HG02938 (cell line): ENCODE data around the gene ADAMTS19.

ENCODE experiments used
- ATAC-seq: cut with Tn5 transposase; IDR thresholded peaks from one replicate; pipeline ENCODE4 v1.9.1; 2021; ENCODE audit warnings: mild to moderate bottlenecking, moderate library complexity; ENCODE audit not compliant: unreplicated experiment

ADAMTS19 gene

GRCh38 chr5:129747572-129748407 lies 287.7 kb downstream of the ADAMTS19 start, which contains the start of gene MINAR2:
TSS of gene MINAR2 (plus strand) at chr5:129748094. CDS start at chr5:129748191, 97 bp downstream.
- no peak for ATAC-seq

GRCh38 chr5:129748913-129749880 lies 289.1 kb downstream of the ADAMTS19 start:
- ATAC-seq, result no peak

- no peak for ATAC-seq
Observed at GRCh38 chr5:129760636-129761325, 300.7 kb downstream of the ADAMTS19 start.

GRCh38 chr5:129763651-129764050 lies 303.6 kb downstream of the ADAMTS19 start:
- ATAC-seq, result no peak

GRCh38 chr5:129766798-129767197 lies 306.7 kb downstream of the ADAMTS19 start:
- ATAC-seq, result no peak

GRCh38 chr5:129767927-129768380 lies 307.9 kb downstream of the ADAMTS19 start:
- peak; percentile 90 for ATAC-seq

- ATAC-seq, result no peak
Observed at GRCh38 chr5:129768735-129769134, 308.6 kb downstream of the ADAMTS19 start.

GRCh38 chr5:129770024-129770820 lies 310.1 kb downstream of the ADAMTS19 start:
- no peak for ATAC-seq

- ATAC-seq, result peak; percentile 55
Observed at GRCh38 chr5:129771058-129771838, 311.1 kb downstream of the ADAMTS19 start.

- ATAC-seq, result no peak
Observed at GRCh38 chr5:129773376-129773775, 313.3 kb downstream of the ADAMTS19 start.

GRCh38 chr5:129781594-129781993 lies 321.5 kb downstream of the ADAMTS19 start:
- ATAC-seq, result no peak
